GM19463 (cell line): Measurements from ENCODE around the gene LRCH2.
"Not testable (repeated sequence)": the region's sequence is repeated elsewhere in the genome, so short reads cannot be mapped to it uniquely, and the experiment has no call there.

ENCODE experiments used
- ATAC-seq: cut with Tn5 transposase; IDR thresholded peaks from one replicate; pipeline ENCODE4 v1.9.1; 2021; ENCODE audit warnings: mild to moderate bottlenecking, moderate library complexity; ENCODE audit not compliant: unreplicated experiment

LRCH2 gene

GRCh38 chrX:115214151-115214550 lies 19.7 kb downstream of the LRCH2 start:
- ATAC-seq = no peak

- not testable (repeated sequence) for ATAC-seq
These were observed 24.3 kb downstream of the LRCH2 start for GRCh38 chrX:115209547-115209946.

- ATAC-seq = no peak
These were observed 29.9 kb downstream of the LRCH2 start for GRCh38 chrX:115204040-115204439.

- no peak for ATAC-seq
These were observed 41.6 kb downstream of the LRCH2 start for GRCh38 chrX:115192244-115192700.

GRCh38 chrX:115191490-115192243 lies 42.2 kb downstream of the LRCH2 start:
- ATAC-seq = no peak

GRCh38 chrX:115190636-115191489 lies 43.0 kb downstream of the LRCH2 start:
- no peak for ATAC-seq

GRCh38 chrX:115189646-115190635 lies 44.0 kb downstream of the LRCH2 start:
- ATAC-seq = no peak

GRCh38 chrX:115189110-115189509 lies 44.8 kb downstream of the LRCH2 start, which contains the start of gene RBMXL3:
RBMXL3 (plus strand) TSS chrX:115189410; CDS start chrX:115189442, 32 bp downstream.
- no peak for ATAC-seq

GRCh38 chrX:115183980-115184379 lies 49.9 kb downstream of the LRCH2 start:
- no peak for ATAC-seq

- ATAC-seq = no peak
These were observed 55.4 kb downstream of the LRCH2 start for GRCh38 chrX:115178473-115178872.

GRCh38 chrX:115177932-115178331 lies 56.0 kb downstream of the LRCH2 start:
- ATAC-seq = no peak

- ATAC-seq = no peak
These were observed 59.3 kb downstream of the LRCH2 start for GRCh38 chrX:115174548-115174947.

GRCh38 chrX:115173181-115173580 lies 60.7 kb downstream of the LRCH2 start:
- no peak for ATAC-seq

- no peak for ATAC-seq
These were observed 86.7 kb downstream of the LRCH2 start for GRCh38 chrX:115147220-115147619.

GRCh38 chrX:115142057-115142456 lies 91.8 kb downstream of the LRCH2 start:
- ATAC-seq = no peak

- ATAC-seq = no peak
These were observed 95.9 kb downstream of the LRCH2 start for GRCh38 chrX:115138040-115138439.

GRCh38 chrX:115134382-115134781 lies 99.5 kb downstream of the LRCH2 start:
- no peak for ATAC-seq

- no peak for ATAC-seq
These were observed 121.5 kb downstream of the LRCH2 start for GRCh38 chrX:115112411-115112810.

GRCh38 chrX:115098897-115099296 lies 135.0 kb downstream of the LRCH2 start:
- ATAC-seq = no peak

- no peak for ATAC-seq
These were observed 140.7 kb downstream of the LRCH2 start for GRCh38 chrX:115093191-115093590.

- ATAC-seq = no peak
These were observed 144.5 kb downstream of the LRCH2 start for GRCh38 chrX:115089419-115089818.
